ENCODE measurements around the gene PSMF1. TPM values are rescaled to one million over a fixed set of nuclear protein-coding genes. Genes with fewer than 3 reads are reported as not detected.

Gene PSMF1
- total and polyA plus RNA-seq, 2 of the 4 experiments (the other 2 are of a cell fraction): 93.6 to 109 TPM

DNA sequence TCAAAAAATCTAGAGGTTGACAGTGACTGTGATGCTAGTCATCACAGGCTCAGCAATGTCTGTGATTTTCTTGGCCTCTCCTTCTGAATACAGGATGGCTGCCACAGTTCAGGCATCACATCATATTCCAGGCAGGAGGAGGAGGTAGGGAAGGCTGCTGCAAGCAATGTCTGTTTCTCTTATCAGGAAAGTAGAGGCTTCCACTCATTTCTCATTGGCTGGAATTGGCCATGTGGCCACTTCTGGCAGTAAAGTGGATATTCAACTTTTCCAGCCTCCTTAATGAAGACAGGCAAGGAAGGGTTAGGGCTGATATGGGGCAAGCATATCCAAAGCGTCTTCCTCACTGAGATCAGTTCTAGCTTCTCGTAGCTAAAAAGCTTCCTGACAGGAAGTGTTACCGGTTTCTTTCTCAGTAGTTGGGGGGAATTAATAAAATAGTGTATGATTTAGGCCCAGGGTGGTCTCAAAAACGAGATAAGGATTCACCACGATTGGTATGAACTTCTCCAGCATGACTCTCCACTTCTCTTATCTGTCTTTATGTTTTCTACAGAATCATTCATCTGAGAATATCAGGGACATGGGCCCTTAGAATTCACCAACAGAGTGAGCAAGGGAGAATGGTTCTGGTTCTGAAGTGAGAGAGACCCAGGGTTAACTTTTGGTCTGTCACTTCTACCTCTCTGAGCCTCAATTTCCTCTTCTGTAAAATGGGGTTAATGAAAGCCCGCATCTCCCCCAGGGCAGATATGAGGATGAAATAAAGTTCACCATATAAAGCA is 32.7 kb upstream of the PSMF1 start:
- Histone ChIP-seq H2BK20ac (ENCODE audit: low read depth, low read length) (no peak overlapping the region), H4K20me1 (ENCODE audit: insufficient read depth, low read length) (no peaks in the 10 kb centered on the region), H3K36me3 (ENCODE audit: control insufficient read depth, insufficient read depth, low read length) (no peaks in the 10 kb centered on the region), H3K56ac (ENCODE audit: extremely low read depth, insufficient read depth, low read length) (no peak overlapping the region), H3K4me1 (ENCODE audit: control insufficient read depth, insufficient read depth, low read length) (no peaks in the 10 kb centered on the region), H3K9me3 (ENCODE audit: control insufficient read depth, insufficient read depth, low read length) (0 out of 2 replicates have a peak, but pooled peaks cover 2% of the 10 kb centered on the region), H2BK5ac (ENCODE audit: low read depth, low read length, poor library complexity, severe bottlenecking) (no peak overlapping the region), H4K91ac (ENCODE audit: insufficient read depth, low read depth, low read length) (no peak overlapping the region), H3K9ac (ENCODE audit: low read depth, low read length) (no peak overlapping the region), H2AK5ac (ENCODE audit: low read depth, low read length) (no peak overlapping the region), H3K27ac (ENCODE audit: insufficient read depth, low read length) (no peak overlapping the region), H2BK15ac (ENCODE audit: low read depth, low read length) (no peak overlapping the region), H3K4me2 (ENCODE audit: low read depth, low read length) (no peak overlapping the region), H4K8ac (ENCODE audit: low read depth in 2 of 2, low read length in 2 of 2) (no peak overlapping the region), H3K4ac (ENCODE audit: low read depth, low read length) (no peak overlapping the region), H3K14ac (replicated peaks; ENCODE audit: low read depth, low read length) (no peak overlapping the region), H3K18ac (ENCODE audit: low read depth, low read length) (no peak overlapping the region), H3K4me3 (ENCODE audit: insufficient read depth, low read depth, low read length) (no peak overlapping the region), H3K9me1 (ENCODE audit: insufficient read depth, low read length) (no peaks in the 10 kb centered on the region), H4K5ac (ENCODE audit: low read depth, low read length) (no peak overlapping the region), H2BK120ac (ENCODE audit: low read depth, low read length) (no peak overlapping the region), H2AFZ (replicated peaks; ENCODE audit: low read length, poor library complexity) (no peak overlapping the region), H3K79me1 (ENCODE audit: low read depth in 1 of 2, low read length in 2 of 2) (no peaks in the 10 kb centered on the region), H2AK9ac (replicated peaks; ENCODE audit: low read depth, low read length, poor library complexity) (no peak overlapping the region), H3K23ac (ENCODE audit: low read depth, low read length) (no peak overlapping the region), H3K27me3 (ENCODE audit: control insufficient read depth, insufficient read depth, low read length) (no peaks in the 10 kb centered on the region; the same call in 1 of the 2 replicates)
- POLR2A ChIA-PET (ENCODE audit: unreplicated experiment): no interaction called here
- BruUV-seq (replicated peaks): no TSS peak
- ATAC-seq (ENCODE audit: low read depth) (no peak), DNase-seq (no peak)
- intact Hi-C loops (cut with micrococcal nuclease): no loop called here
- dilution Hi-C loops (cut with HindIII; ENCODE audit: low sequenced_read_pairs, unreplicated experiment): no loop called here
- CTCF ChIA-PET: no interaction called here
- WGBS, 2 experiments (ENCODE audit: extremely low coverage in 2 of 2, insufficient read length in 1 of 2): no CpG with 5 or more reads among the region's 6 CpGs
- TF ChIP-seq NFE2L2 (IDR thresholded peaks at IDR 0.05; ENCODE audit: low read depth, low read length): no peak
- no peak for TF ChIP-seq RAD21 (IDR thresholded peaks at IDR 0.05; ENCODE audit: low read length)
- TF ChIP-seq, protein P1, sequence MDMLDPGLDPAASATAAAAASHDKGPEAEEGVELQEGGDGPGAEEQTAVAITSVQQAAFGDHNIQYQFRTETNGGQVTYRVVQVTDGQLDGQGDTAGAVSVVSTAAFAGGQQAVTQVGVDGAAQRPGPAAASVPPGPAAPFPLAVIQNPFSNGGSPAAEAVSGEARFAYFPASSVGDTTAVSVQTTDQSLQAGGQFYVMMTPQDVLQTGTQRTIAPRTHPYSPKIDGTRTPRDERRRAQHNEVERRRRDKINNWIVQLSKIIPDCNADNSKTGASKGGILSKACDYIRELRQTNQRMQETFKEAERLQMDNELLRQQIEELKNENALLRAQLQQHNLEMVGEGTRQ (IDR thresholded peaks at IDR 0.05; ENCODE audit: low read depth, low read length): peak; percentile 54; the same call in 1 of the 2 replicates
- no peak for TF ChIP-seq BHLHE40 (IDR thresholded peaks at IDR 0.05; ENCODE audit: low read depth, low read length)
- no peak for TF ChIP-seq SMC3 (IDR thresholded peaks at IDR 0.05; ENCODE audit: low read depth, low read length)
- in situ Hi-C loops (cut with MboI; ENCODE audit: low sequenced_read_pairs): no loop called here

All from IMR-90 (cell line).